ENCODE results near the gene SWSAP1. TPM values are rescaled to one million over a fixed set of nuclear protein-coding genes. Genes with fewer than 3 reads are reported as not detected.

The SWSAP1 gene
- polyA plus RNA-seq, 1 of the 3 experiments (the other 2 are of a cell fraction) = 2.8 TPM

DNA sequence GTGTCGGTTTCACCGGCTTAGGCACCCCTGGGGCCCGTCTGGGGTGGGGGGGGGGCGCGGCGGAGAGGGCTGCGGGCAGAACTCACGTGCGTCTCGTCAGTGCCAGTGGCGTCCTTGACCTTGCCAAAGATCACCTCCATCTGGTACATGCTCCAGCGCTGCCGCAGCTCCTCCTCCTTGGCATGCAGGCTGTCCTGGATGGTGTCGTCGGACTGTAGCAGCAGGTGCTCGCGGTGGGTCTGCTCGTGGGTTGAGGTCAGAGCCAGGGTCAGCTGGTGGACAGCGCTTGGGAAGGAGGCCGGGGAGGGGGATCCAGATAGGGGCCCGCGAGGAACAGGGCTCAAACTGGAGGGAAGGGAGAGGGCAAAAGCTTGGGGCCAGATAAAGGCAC lies 49.3 kb downstream of the SWSAP1 start:
- no peaks in the 10 kb centered on the region for H3K9me3 ChIP-seq
- no peak overlapping the region for H2AFZ ChIP-seq (ENCODE audit: low read depth)
- H3K9ac ChIP-seq = no peak overlapping the region
- WGBS (ENCODE audit: low lambda C conversion rate) = 65% methylated on average over 19 of the region's 22 CpGs
- no peaks in the 10 kb centered on the region for H3K36me3 ChIP-seq (replicated peaks in 1 of 2; ENCODE audit: control insufficient read depth in 1 of 2, insufficient read depth in 2 of 2, low read length in 1 of 2)
- no peaks in the 10 kb centered on the region; a peak in 1 of 4 replicates for H3K4me1 ChIP-seq (ENCODE audit: control insufficient read depth in 1 of 2, insufficient read depth in 2 of 2, low read depth in 1 of 2, low read length in 1 of 2)
- H3K27ac ChIP-seq (ENCODE audit: low read depth in 2 of 2, low read length in 1 of 2) = no peak overlapping the region
- peaks cover 6% of the 10 kb centered on the region for H3F3A ChIP-seq (replicated peaks; ENCODE audit: insufficient read depth)
- H3K9me2 ChIP-seq = no peaks in the 10 kb centered on the region
- no peaks in the 10 kb centered on the region for H3K27me3 ChIP-seq (ENCODE audit: insufficient read depth)
- CTCF ChIA-PET = interaction anchor here (0.7 to 1.5 kb wide), 4 partner anchors 9 to 42 kb away, joined by 3 to 4 read pairs (median 4); partner anchors contain the start of genes ODAD3 and PRKCSH
- no peak overlapping the region for H3K4me3 ChIP-seq (ENCODE audit: low read depth in 2 of 2, low read length in 1 of 2)
- H4K20me1 ChIP-seq (ENCODE audit: insufficient read depth) = no peaks in the 10 kb centered on the region
- H3K79me2 ChIP-seq (ENCODE audit: insufficient read depth) = no peaks in the 10 kb centered on the region
- peak; percentile 33 for DNase-seq
- H3K4me2 ChIP-seq = no peak overlapping the region
- TF ChIP-seq EP300 (IDR thresholded peaks at IDR 0.05; ENCODE audit: borderline replicate concordance in 1 of 2, low read depth in 1 of 2, low read length in 1 of 2) = no peak
- TF ChIP-seq SMC3 (IDR thresholded peaks at IDR 0.05; ENCODE audit: low read depth, low read length) = no peak
- no peak for TF ChIP-seq YY1 (IDR thresholded peaks at IDR 0.05; ENCODE audit: low read depth)
- TF ChIP-seq EZH2phosphoT487 (IDR thresholded peaks at IDR 0.05; ENCODE audit: borderline replicate concordance, low read depth) = no peak
- TF ChIP-seq RXRA (IDR thresholded peaks at IDR 0.05; ENCODE audit: borderline replicate concordance, low read depth) = no peak
- TF ChIP-seq RAD21 (IDR thresholded peaks at IDR 0.05; ENCODE audit: low read length) = no peak
- TF ChIP-seq FOXJ3 (CRISPR knock-in tag; IDR thresholded peaks at IDR 0.05) = no peak
- POLR2A ChIA-PET = no interaction called here

Small RNA genes within 50 kb of the gene (small RNA-seq; reads per million reads assigned to genes)
- 0 reads per million in 7 experiments for gene RF00019

Other genes with a start within 250 kb of the SWSAP1 start
- gene SPC24, start 218.9 kb upstream of the SWSAP1 start, polyA plus RNA-seq (2012; rRNA removed) = 12.7 and 18.9 TPM in 2 replicates
- 63.9 and 92.4 TPM in 2 replicates for gene KANK2, start 177.1 kb upstream of the SWSAP1 start, polyA plus RNA-seq (2012; rRNA removed)
- 0.21 TPM in 1 of 2 replicates, not detected in the other for gene ANGPTL8, start 135.0 kb upstream of the SWSAP1 start, polyA plus RNA-seq (2012; rRNA removed)
- 14.0 and 18.3 TPM in 2 replicates for gene DOCK6, start 112.1 kb upstream of the SWSAP1 start, polyA plus RNA-seq (2012; rRNA removed)
- not detected in 2 replicates for gene TSPAN16, start 78.5 kb upstream of the SWSAP1 start, polyA plus RNA-seq (2012; rRNA removed)
- 25.0 and 27.0 TPM in 2 replicates for gene RAB3D, start 35.0 kb upstream of the SWSAP1 start, polyA plus RNA-seq (2012; rRNA removed)
- gene TMEM205, start 28.4 kb upstream of the SWSAP1 start, polyA plus RNA-seq (2012; rRNA removed) = 209 and 219 TPM in 2 replicates
- gene CCDC159, start 28.1 kb upstream of the SWSAP1 start, polyA plus RNA-seq (2012; rRNA removed) = 25.2 and 30.1 TPM in 2 replicates
- gene PLPPR2, start 19.2 kb upstream of the SWSAP1 start, polyA plus RNA-seq (2012; rRNA removed) = 18.9 and 26.2 TPM in 2 replicates
- gene EPOR, start 9.6 kb downstream of the SWSAP1 start, polyA plus RNA-seq (2012; rRNA removed) = 15.4 and 16.8 TPM in 2 replicates
- gene RGL3, start 44.6 kb downstream of the SWSAP1 start, polyA plus RNA-seq (2012; rRNA removed) = 13.3 and 13.5 TPM in 2 replicates
- gene ODAD3, start 60.5 kb downstream of the SWSAP1 start, polyA plus RNA-seq (2012; rRNA removed) = 3.2 and 4.2 TPM in 2 replicates
- 198 and 502 TPM in 2 replicates for gene PRKCSH, start 61.0 kb downstream of the SWSAP1 start, polyA plus RNA-seq (2012; rRNA removed)
- gene ELAVL3, start 106.4 kb downstream of the SWSAP1 start, polyA plus RNA-seq (2012; rRNA removed) = 0.48 and 0.68 TPM in 2 replicates
- 14.5 and 14.7 TPM in 2 replicates for gene ZNF653, start 131.2 kb downstream of the SWSAP1 start, polyA plus RNA-seq (2012; rRNA removed)
- 35.6 and 43.8 TPM in 2 replicates for gene ECSIT, start 154.5 kb downstream of the SWSAP1 start, polyA plus RNA-seq (2012; rRNA removed)
- 4.6 and 6.6 TPM in 2 replicates for gene CNN1, start 164.2 kb downstream of the SWSAP1 start, polyA plus RNA-seq (2012; rRNA removed)
- 139 and 157 TPM in 2 replicates for gene ELOF1, start 184.6 kb downstream of the SWSAP1 start, polyA plus RNA-seq (2012; rRNA removed)
- 0.87 and 1.6 TPM in 2 replicates for gene ACP5, start 203.0 kb downstream of the SWSAP1 start, polyA plus RNA-seq (2012; rRNA removed)
- gene ZNF627, start 222.8 kb downstream of the SWSAP1 start, polyA plus RNA-seq (2012; rRNA removed) = 5.8 and 9.1 TPM in 2 replicates